GM19395 (cell line): ENCODE data around the gene ADAMTS16.

ENCODE experiments used
- ATAC-seq: cut with Tn5 transposase; IDR thresholded peaks from one replicate; pipeline ENCODE4 v1.9.1; 2021; ENCODE audit warnings: mild to moderate bottlenecking, moderate library complexity; ENCODE audit not compliant: unreplicated experiment

ADAMTS16 gene

DNA sequence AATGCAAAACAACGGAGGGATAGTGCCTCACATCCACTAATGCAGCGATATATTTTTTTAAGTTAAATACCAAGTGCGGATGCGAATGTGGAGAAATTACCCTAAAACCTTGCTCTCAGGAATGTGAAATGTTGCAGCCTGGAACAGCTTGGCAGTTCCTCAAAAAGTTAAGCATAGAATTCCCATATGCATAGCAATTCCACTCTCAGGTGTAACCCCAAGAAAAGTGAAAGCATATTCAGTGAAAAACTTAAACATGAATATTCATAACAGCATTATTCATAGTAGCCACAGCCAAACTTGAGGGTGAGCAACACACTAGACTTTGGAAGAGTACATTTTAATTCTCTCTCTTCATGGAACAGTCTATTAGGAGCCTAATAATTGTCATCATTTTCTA is 199.1 kb downstream of the ADAMTS16 start:
- ATAC-seq = no peak

DNA sequence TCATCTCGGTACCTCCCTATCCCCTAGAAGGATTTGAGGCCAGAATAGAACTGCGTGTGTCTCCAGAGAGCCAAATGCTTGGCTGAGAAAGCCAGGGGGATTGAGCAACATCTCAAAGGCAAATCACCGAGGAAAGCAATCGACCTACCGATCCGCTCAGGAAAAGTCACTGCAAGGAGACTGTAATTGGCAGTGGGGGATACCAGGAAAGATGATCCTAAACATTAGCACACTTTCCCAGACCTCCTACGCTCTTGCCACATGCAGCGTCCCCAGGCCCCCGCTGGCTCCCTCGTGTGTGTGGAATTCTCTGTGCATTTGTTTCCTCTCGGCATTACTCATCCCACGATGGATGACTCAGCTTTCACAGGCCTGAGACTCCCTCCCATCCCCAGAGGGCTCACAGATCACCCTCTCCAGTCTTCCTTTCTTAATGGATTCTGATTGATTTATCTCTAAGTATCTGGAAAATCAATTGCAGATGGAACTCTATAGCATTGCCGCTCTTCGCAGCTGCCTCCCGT is 200.1 kb downstream of the ADAMTS16 start:
- ATAC-seq = no peak

DNA sequence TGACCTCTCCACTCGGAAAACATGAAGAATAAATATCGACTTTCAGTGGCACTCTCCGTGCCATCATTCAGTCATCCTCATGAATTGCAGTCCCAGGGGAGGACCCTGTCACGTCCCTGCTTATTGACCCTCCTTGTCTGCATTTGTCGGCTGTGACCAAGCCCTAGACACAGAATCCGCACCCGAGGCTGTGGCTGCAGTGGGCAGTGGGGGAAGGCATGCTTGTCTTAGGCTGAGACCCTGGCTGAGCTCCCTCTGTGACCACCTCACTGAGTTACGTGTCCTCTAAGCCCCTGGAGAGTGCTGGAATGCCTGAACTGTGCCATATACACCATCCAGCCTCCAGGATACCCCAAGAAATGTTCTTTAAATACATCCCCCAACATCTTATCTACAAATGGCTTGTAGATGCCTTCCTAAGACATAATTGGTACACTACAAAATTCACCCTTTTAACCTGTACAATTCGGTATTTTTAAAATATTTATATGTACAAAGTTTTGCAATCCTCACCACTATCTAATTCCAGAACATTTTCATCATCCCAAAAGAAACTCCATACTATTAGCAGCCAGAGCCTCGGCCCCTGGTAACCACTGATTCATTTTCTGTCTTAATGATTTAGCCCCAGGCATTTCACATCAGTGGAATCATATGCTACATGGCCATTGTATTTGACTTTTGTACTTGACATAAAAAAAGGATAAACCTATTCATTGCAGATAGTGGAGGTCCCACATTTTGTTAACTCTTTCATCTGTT is 201.6 kb downstream of the ADAMTS16 start:
- no peak for ATAC-seq

DNA sequence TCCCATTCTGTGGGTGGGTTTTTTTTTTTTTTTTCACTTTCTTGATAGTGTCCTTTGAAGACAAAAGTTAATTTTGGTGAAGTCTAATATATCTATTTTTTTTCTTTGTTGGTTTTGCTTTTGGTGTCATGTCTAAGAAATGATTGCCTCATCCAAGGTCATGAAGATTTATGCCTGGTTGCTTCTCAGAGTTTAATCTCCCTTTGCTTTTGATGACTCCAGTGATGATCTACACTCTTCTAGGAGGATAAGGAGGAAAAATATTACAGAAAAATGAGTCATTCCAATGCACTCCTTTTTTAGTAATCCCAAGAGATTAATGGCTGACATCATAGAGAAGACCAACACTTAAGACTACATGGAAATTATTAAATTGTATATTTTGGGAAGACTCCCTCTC is 202.7 kb downstream of the ADAMTS16 start:
- ATAC-seq = no peak

DNA sequence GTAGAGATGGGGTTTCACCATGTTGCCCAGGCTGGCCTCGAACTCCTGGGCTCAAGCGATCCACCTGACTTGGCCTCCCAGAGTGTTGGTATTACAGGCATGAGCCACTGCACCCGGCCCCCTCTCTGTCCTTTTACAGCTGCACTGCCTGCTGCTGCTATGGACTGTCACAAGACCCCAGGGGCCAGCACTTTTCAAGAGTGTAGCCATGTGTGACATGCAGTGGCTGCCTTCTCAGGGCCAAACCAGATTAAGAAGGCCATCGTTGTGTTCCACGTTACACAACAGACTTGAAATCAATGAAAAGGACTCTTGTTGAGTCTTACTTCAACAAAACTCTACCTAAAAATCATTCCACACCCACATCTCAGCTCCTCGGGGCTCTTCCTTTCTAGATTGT is 203.4 kb downstream of the ADAMTS16 start:
- ATAC-seq = no peak

DNA sequence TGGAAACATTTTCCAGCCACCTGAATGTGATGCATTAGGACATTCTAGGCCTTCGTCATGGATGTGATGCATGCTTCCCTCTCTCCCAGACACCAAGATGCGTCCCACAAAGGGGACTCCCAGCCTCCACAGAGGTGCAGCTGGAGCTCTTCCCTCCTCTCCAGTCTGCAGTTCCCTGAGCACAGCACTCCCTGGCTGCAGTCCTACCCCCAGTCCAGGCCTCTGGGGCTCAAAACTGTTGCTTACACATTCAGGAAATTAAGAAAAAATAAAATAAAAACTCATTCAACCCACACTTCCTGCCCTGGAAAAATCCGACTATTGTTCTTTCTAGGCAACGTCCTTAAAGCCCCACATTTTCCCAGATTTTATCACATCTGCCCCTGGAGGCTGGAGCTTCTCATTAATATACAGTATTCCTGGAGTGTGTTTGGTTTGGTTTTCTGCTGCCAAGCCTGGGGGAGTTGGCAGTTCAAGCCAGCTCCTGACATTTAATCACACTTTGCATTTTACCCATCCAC is 204.0 kb downstream of the ADAMTS16 start:
- no peak for ATAC-seq

DNA sequence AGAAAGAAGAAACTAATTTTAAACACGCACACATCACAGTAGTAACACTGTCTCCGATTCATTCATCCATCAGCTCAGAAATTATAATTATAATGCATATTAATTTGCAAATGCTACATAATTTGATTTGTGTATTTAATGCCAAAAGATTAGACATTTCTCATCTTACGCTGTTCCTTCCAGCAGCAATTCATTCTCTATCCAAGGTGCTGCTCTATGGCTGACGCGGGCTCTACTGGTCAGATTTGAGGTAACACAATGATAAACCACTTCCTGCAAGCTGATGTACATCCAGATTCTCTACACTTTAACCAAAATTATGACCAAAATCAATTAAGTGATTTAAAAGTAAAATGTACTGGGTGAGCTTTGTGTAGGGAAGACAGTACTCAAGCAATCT is 204.5 kb downstream of the ADAMTS16 start:
- no peak for ATAC-seq

DNA sequence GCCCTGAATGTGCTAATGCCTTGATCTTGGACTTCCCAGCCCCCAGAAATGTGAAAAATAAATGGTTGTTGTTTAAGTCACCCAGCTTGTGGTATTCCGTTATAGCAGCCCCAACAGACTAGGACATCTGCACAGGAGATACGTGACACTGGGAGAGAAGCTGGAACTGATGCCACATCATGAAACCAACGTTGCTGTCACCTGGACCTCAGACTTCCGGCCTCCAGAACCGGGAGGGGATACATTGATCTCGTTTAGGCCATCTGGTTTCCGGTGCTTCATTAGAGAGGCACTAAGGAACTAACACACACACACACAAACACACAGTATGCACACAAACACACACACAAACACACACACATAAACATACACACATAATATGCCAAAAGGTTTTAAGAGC is 207.3 kb downstream of the ADAMTS16 start:
- no peak for ATAC-seq

DNA sequence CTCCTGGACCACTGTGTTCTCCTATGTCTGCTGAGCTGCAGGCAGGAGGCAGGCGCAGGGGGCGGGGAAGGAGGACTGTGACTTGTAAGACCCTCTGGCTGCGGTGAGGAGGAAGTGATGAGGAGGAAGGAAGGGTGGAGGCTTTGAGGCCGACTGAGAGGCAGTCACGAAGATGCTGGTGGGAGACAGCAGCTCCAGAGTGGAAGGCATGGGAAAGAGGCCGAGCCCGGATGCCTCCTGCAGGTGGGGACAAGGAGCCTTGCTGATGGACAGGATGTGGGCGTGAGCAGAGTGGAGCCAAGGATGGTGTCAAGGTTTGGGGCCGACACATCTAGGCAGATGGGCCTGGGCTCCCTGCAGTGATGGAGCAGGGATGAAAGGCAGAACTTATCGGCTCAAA is 208.0 kb downstream of the ADAMTS16 start:
- ATAC-seq = no peak

DNA sequence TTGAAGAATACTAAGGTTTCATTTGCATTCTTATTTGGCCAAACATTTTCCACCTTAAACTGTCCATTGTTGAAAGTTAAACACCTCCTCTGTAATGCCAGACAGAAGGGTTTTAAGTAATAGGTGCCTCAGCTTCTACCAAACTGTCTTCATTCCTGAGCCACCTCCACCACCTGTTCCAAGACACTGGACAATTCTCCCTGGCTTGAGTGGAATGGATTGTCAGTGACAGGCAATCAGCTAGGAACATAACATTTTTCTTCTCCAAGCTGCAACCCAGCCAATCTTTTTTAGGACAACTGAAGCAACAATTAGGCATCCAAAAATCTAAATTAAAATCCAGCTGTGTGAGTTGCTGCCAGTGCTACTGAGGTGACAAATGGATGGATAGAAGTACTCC is 208.4 kb downstream of the ADAMTS16 start:
- ATAC-seq = no peak

DNA sequence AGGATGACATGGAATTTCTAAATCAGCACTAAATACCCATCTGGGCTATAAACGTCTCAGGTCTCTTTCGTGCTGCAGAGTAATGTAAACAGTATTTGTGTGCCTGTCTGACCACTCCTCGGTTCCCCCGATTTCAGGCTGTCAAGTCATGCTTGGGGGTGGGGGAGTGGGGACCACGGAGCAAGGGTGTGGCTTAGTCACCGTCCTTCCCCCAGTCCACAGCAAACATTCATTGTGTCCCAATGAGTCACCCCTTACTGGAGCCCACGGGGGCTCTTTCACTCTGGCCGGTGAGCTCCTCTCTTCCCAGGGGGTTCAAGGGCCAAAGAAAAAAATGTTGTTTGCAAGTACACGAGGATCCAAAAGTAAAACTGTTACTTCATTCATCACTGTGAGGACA is 210.0 kb downstream of the ADAMTS16 start:
- no peak for ATAC-seq

DNA sequence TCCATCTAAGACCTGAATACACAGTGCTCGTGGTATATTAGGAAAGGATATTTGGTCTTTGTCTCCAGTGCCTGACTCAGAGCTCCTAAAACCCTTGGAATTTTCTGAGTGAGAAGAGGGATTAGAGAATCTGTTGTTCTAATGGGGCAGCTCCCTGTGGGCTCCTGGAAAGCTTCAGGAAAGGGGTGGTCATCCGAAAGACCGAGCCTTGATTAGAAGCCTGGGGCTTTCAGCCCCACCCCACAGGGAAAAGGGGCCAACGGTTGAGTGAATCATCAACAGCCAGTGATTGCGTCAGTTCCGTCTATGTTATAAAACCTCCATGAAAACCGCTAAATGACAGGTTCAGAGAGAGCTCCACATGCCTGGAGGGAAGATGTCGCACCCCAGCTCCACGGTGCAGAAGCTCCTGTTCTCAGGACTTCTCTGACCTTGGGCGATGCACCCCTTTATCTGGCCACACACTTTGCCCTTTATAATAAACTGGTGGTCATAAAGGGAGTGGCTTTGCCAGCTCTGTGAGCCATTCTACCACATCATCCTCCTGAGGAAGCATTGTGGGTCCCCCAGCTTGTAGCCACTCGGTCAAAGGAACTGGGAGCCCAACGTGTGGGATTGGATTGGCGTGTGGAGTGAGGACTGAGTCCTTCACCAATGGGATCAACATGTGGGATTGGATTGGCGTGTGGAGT is 211.3 kb downstream of the ADAMTS16 start:
- no peak for ATAC-seq

DNA sequence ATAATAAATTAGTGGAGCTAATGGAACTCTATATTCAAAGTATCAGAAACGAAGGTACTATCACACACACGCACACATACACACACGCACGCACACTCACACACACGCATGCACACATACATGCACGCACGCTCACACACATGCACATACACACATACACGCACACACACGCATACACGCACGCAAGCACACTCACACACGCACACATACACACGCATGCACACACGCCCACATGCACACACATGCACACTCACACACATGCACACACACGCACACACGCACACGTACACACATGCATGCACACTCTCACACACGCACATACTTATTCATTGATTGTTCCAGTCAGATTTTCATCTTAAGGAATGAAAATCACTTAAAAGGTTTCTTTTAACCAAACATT is 212.5 kb downstream of the ADAMTS16 start:
- ATAC-seq = no peak

DNA sequence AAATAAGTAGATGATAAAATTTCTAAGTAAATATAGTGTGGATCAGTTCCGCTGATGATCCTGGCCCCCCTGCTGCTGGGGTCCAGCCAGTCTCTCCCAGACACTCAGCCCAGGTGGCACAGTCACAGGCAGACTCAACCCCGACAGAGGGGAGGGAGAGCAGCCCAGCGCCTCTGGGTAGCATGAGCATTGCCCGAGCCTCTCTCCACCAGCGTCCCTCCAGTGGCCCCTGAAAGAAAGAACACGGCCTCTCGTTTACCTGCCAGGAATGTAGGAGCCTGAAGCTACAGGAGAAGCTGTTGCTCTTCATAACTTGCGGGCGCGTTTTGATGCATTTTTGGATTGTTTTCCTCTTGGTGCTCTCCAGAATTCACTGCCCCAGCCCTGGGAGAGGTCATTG is 213.6 kb downstream of the ADAMTS16 start:
- ATAC-seq = no peak

DNA sequence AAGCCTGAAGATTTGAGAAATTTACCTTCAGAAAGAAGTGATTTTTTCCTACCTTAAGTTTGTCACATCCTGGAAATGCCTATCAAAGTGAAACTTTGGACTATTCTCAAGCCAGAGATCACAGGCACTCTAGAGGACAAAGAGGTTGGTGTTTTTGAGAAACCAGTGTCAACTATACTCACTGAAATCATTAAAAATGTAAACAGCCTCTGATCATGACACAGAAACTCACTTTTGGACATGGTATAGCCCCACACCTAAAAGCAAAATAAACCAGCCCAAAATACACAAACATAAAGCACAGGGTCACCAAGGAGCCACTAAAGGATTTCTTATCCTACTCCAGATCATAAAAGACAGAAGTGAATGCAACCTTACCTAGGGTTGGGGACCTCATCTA is 216.6 kb downstream of the ADAMTS16 start:
- no peak for ATAC-seq

DNA sequence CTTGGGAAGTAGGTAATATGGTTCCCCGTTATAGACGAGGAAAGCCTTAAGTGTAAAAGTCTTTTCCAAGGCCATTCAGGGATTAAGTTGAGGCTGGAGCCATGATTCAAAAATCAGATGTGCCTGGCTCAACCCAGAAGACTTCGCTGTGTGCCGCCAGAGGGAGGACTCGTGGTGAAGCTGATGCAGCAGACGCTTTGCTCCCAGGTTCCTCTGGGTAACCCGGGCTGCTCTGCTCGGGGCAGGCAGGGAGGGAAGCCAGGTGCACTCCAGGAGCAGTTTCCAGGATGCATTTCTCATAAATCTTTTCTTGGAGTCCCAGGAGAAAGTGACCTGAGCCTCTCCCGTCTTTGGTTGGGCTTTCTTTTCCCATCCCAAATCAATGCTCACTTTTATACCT is 219.5 kb downstream of the ADAMTS16 start:
- no peak for ATAC-seq

DNA sequence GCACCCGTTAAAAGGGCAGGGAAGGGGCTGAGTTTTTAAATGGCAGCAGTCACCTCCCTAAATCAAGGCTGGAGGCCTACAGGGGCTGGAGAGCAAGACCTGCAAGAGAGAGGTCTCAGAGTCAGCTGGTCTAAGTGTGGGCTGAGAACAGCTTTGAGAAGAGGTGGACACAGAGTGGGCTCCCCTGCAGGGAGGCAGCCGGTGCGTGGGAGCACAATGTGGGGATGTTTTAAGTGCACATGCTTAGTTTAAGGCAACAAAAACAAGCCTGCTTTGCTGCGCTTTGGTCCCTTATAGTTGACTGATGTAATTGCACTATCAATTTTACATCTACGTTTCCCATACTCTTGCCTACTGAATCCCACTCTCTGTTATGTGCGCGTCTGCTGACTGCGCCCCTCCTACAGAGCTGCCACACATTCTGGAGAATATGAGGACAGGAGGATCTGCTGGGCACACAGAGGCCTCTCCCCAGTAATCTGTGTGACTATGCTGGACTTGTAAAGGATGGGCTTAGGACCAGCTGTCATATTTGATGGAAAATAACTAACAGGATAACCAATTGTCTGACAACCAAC is 220.3 kb downstream of the ADAMTS16 start:
- ATAC-seq = no peak

DNA sequence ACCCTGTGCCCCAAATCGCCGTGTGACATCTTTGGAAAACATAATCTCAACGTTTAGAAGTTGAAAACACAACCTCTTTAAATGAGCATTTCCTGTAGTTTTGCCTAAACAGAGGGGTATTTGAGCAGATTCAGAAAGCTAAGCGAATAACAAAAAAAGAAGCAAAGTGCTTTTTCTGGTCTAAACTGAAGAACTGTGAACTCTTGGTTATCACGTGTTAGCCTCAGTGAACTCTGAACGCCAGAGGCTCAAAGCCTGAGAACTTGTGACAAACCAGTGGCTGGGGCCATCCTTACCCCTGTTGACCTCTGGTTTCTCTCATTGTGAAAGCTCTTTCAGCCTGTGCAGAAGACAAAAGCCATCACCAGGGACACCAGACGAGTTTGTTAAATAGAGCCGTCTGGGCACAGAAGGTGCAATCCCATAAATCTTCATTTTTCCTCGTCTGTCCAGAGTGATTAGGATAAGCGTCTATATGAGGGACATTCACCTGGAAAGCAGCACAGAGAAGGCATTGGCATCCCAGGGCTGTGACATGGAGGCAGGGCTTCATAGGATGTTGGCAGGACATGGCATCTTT is 220.9 kb downstream of the ADAMTS16 start:
- no peak for ATAC-seq

DNA sequence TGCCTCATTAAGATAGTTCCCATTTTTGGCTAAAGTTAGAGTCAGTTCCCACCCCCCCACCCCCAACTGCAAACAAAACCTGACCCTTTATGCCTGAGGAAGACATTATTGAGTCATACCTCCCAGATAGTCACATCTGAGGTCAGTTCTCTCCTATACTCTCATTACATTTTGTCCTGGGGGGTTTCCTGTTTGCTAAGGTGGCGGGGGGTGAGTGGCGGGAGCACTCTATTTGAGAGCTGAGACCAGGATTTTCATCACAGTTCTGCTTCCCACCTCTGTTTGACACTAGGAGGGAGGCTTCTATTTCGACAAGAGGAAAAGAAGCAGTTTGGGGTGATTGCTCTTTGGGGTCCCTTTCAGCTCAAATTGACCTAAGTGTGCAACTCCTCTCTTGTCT is 222.9 kb downstream of the ADAMTS16 start:
- no peak for ATAC-seq

DNA sequence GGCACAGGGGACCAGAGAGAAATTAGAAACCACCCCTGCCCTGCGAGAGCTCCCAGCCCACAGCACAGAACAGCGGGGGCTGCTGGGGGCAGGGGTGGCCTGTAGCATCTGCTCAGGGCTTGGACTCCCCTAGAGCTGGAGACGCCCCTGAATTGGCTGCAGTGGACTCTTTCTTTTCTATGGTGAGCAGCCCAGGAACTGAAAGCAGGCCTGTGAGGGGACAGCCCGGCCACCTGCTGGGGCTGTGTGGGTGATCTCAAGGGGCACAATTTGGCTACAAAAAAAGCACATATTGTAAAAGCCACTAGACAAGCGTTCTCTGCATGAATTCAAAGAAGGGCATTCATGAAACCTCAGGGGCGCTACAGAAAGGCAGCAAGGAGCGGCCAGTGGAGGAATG is 224.8 kb downstream of the ADAMTS16 start:
- ATAC-seq = no peak

DNA sequence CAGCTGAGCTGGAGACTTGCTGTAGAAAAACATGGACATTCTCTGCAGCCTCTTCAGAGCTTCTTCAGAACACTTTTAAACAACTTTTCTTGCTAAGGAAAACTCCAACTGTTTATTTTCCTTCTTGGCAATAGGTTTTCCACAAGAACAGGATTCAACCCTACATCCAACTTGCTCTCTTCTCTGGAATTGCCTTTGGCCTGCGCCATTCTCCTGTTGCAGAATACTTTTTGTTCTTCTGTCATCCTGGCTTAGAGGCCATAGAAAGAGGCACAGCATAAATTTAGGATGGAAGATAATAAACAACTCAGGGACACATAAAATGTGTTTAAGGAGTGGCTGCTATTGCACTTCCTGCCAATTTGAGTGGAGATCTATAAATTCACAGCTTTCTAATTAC is 227.6 kb downstream of the ADAMTS16 start:
- no peak for ATAC-seq
